Lower leg skin (tissue), 3 donors: Measurements from ENCODE around the gene PLOD1.

Experiments
- POLR2A ChIP-seq, 2 donors: fragments of 450-650 bp; IDR thresholded peaks; one replicate each; pipeline ENCODE4 v1.6.1; 2016 to 2017; ENCODE audit warnings: antibody characterized with exemption in 2 of 2, mild to moderate bottlenecking in 1 of 2, moderate library complexity in 1 of 2
- TF ChIP-seq, protein P1 (sequence below), 3 donors: fragments of 450-650 bp; IDR thresholded peaks; one replicate each; pipeline ENCODE4 v1.5.1; 2016; ENCODE audit warnings: antibody characterized with exemption in 3 of 3, mild to moderate bottlenecking in 3 of 3, moderate library complexity in 2 of 3

DNA sequence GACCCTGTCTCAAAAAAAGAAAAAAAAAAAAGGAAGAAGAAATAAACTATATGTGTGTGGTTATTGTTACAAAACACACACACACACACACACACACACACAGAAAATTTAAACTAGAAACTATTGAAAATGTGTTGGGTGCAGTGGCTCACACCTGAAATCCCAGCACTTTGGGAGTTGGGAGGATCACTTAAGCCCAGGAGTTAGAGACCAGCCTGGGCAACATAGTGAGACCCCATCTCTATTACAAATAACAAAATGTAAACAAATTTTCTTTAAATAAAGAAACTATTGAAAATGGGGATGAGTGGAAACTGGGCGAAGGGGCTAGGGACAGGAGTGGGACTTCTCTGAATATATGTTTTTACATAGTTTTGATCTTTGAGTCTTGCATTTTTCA is 31.3 kb upstream of the PLOD1 start:
- TF ChIP-seq, protein P1, sequence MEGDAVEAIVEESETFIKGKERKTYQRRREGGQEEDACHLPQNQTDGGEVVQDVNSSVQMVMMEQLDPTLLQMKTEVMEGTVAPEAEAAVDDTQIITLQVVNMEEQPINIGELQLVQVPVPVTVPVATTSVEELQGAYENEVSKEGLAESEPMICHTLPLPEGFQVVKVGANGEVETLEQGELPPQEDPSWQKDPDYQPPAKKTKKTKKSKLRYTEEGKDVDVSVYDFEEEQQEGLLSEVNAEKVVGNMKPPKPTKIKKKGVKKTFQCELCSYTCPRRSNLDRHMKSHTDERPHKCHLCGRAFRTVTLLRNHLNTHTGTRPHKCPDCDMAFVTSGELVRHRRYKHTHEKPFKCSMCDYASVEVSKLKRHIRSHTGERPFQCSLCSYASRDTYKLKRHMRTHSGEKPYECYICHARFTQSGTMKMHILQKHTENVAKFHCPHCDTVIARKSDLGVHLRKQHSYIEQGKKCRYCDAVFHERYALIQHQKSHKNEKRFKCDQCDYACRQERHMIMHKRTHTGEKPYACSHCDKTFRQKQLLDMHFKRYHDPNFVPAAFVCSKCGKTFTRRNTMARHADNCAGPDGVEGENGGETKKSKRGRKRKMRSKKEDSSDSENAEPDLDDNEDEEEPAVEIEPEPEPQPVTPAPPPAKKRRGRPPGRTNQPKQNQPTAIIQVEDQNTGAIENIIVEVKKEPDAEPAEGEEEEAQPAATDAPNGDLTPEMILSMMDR (IDR thresholded peaks at IDR 0.05), result no peak
- no peak for TF ChIP-seq POLR2A (IDR thresholded peaks at IDR 0.05)
